Measurements from ENCODE around the gene ZBTB38. TPM values are rescaled to one million over a fixed set of nuclear protein-coding genes. Genes with fewer than 3 reads are reported as not detected.

The ZBTB38 gene
- total RNA-seq, 1 donor from 2014 or later: 22.5 TPM

GRCh38 chr3:141331377-141332318, 36.7 kb upstream of the ZBTB38 start:
- DNase-seq (ENCODE audit: low spot score): no peak
- Mint-ChIP-seq H3K27ac (ENCODE audit: unreplicated experiment) (no peak overlapping the region), H3K4me1 (ENCODE audit: unreplicated experiment) (peaks cover 5% of the 10 kb centered on the region), H3K4me3 (ENCODE audit: unreplicated experiment) (no peak overlapping the region), H3K27me3 (ENCODE audit: unreplicated experiment) (peaks cover 2% of the 10 kb centered on the region), H3K36me3 (ENCODE audit: low read depth, unreplicated experiment) (peaks cover 5% of the 10 kb centered on the region), H3K9me3 (ENCODE audit: unreplicated experiment) (no peaks in the 10 kb centered on the region)
- TF ChIP-seq CTCF (IDR thresholded peaks at IDR 0.05; ENCODE audit: unreplicated experiment): no peak

DNA sequence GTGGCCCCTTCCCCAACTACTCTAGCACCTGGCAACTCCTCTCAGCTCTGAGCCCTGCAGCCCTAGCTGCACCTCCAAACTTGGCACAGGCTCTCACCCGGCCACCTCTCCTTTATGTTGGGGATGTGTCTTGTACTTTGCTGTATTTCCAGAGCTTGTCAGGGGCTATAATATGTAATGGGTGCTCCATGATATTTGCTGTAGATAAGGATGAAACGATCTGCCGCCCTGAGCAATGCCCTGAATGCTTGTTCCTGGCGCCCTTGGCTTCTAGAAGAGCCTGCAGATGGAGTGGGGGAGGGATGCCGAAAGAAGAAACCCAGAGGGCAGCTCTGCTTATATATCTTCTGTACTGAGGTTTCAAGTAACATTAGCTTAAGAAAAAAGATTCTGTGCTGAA, 35.9 kb upstream of the ZBTB38 start:
- Mint-ChIP-seq H3K36me3 (ENCODE audit: low read depth, unreplicated experiment) (peaks cover 5% of the 10 kb centered on the region), H3K4me1 (ENCODE audit: unreplicated experiment) (peaks cover 8% of the 10 kb centered on the region), H3K27me3 (ENCODE audit: unreplicated experiment) (peaks cover 2% of the 10 kb centered on the region), H3K4me3 (ENCODE audit: unreplicated experiment) (no peak overlapping the region), H3K27ac (ENCODE audit: unreplicated experiment) (no peak overlapping the region), H3K9me3 (ENCODE audit: unreplicated experiment) (no peaks in the 10 kb centered on the region)
- DNase-seq (ENCODE audit: low spot score): no peak
- TF ChIP-seq CTCF (IDR thresholded peaks at IDR 0.05; ENCODE audit: unreplicated experiment): no peak

DNA sequence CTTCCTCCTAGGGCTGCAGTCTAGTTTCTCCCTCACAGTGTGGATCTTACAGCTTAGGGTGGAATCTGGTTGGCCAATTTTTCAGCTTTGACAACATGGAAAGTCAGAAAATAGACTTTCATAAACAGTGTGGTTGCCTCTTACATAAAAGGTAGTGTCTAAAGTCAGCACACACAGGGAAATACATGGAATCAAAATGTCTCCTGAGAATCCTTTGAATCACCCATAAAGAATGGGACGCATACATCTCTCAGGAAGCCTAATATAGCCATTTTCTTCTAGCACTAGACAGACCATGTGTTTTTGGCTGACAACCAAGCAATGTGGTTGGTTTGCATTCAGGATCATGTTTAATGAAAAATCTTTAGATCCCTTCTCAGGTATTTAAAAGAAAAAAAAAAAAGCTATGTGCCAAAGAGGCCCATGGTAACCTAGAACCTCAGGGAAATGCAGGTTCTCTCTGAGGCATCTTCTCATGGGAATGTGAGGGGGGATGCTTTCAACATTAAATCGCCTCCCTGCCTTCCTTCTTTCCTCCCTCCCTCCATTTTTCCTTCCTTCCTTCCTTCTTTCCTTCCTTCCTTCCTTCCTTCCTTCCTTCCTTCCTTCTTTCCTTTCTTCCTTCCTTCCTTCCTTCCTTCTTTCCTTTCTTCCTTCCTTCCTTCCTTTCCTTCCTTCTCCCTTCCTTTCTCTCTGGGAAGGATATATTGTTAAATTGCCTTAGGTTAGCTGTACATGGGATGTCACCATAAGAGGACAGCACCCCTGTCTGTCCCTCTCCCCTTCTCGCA, 34.3 kb upstream of the ZBTB38 start:
- Mint-ChIP-seq H3K27ac (ENCODE audit: unreplicated experiment) (no peak overlapping the region), H3K4me3 (ENCODE audit: unreplicated experiment) (no peak overlapping the region), H3K9me3 (ENCODE audit: unreplicated experiment) (no peaks in the 10 kb centered on the region), H3K36me3 (ENCODE audit: low read depth, unreplicated experiment) (peaks cover 5% of the 10 kb centered on the region), H3K4me1 (ENCODE audit: unreplicated experiment) (peaks cover 10% of the 10 kb centered on the region), H3K27me3 (ENCODE audit: unreplicated experiment) (peaks cover 2% of the 10 kb centered on the region)
- no peak for TF ChIP-seq CTCF (IDR thresholded peaks at IDR 0.05; ENCODE audit: unreplicated experiment)
- no peak for DNase-seq (ENCODE audit: low spot score)

- Mint-ChIP-seq H3K36me3 (ENCODE audit: low read depth, unreplicated experiment) (peaks cover 5% of the 10 kb centered on the region), H3K4me1 (ENCODE audit: unreplicated experiment) (peaks cover 10% of the 10 kb centered on the region), H3K27me3 (ENCODE audit: unreplicated experiment) (peaks cover 6% of the 10 kb centered on the region), H3K27ac (ENCODE audit: unreplicated experiment) (no peak overlapping the region), H3K4me3 (ENCODE audit: unreplicated experiment) (peak overlapping the region; percentile 38), H3K9me3 (ENCODE audit: unreplicated experiment) (no peaks in the 10 kb centered on the region)
- DNase-seq (ENCODE audit: low spot score): no peak
- no peak for TF ChIP-seq CTCF (IDR thresholded peaks at IDR 0.05; ENCODE audit: unreplicated experiment)
Measured at GRCh38 chr3:141334627-141335250, 33.6 kb upstream of the ZBTB38 start.
